SU-DHL-6 (cell line): ENCODE measurements around the gene PDPR.
"Not testable (repeated sequence)": the region's sequence is repeated elsewhere in the genome, so short reads cannot be mapped to it uniquely, and the experiment has no call there.

Experiments used
- EZH2phosphoT487 ChIP-seq: fragments of 200-600 bp; sonication (generic), shearing (Covaris generic); conservative IDR thresholded peaks from 2 replicates; pipeline ENCODE4 v1.6.1; 2018; ENCODE audit warnings: mild to moderate bottlenecking, antibody characterized with exemption, low read length, moderate library complexity, mixed read lengths
- TF ChIP-seq, protein P1 (sequence below): fragments of 200-600 bp; sonication (generic); IDR thresholded peaks from one replicate; pipeline ENCODE4 v1.5.1; 2017; ENCODE audit warnings: antibody characterized with exemption, mild to moderate bottlenecking, low read length, moderate library complexity; ENCODE audit not compliant: insufficient read depth, poor library complexity, severe bottlenecking

- TF ChIP-seq, protein P1, sequence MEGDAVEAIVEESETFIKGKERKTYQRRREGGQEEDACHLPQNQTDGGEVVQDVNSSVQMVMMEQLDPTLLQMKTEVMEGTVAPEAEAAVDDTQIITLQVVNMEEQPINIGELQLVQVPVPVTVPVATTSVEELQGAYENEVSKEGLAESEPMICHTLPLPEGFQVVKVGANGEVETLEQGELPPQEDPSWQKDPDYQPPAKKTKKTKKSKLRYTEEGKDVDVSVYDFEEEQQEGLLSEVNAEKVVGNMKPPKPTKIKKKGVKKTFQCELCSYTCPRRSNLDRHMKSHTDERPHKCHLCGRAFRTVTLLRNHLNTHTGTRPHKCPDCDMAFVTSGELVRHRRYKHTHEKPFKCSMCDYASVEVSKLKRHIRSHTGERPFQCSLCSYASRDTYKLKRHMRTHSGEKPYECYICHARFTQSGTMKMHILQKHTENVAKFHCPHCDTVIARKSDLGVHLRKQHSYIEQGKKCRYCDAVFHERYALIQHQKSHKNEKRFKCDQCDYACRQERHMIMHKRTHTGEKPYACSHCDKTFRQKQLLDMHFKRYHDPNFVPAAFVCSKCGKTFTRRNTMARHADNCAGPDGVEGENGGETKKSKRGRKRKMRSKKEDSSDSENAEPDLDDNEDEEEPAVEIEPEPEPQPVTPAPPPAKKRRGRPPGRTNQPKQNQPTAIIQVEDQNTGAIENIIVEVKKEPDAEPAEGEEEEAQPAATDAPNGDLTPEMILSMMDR, result not testable (repeated sequence)
- TF ChIP-seq EZH2phosphoT487, result not testable (repeated sequence)
Measured at GRCh38 chr16:70204010-70204409, 89.9 kb downstream of the PDPR start.
